Activated CD4-positive, alpha-beta T cell treated with anti-CD3 and anti-CD28 coated beads, Interleukin-2, amount 50 U/mL, for 1 hour (primary cell): ENCODE measurements around the gene CRYBG1.
"Not testable (repeated sequence)": the region's sequence is repeated elsewhere in the genome, so short reads cannot be mapped to it uniquely, and the experiment has no call there.

Experiments
- DNase-seq: peaks from one replicate; pipeline ENCODE4 v3.0.0-alpha.2; 2020

The CRYBG1 gene

GRCh38 chr6:106377061-106377540, 16.6 kb downstream of the CRYBG1 start:
- no peak for DNase-seq

GRCh38 chr6:106379951-106380350, 19.4 kb downstream of the CRYBG1 start:
- no peak for DNase-seq

- no peak for DNase-seq
These were observed 19.9 kb downstream of the CRYBG1 start for GRCh38 chr6:106380407-106380806.

- DNase-seq = no peak
These were observed 20.7 kb downstream of the CRYBG1 start for GRCh38 chr6:106381223-106381622.

GRCh38 chr6:106381881-106382280, 21.4 kb downstream of the CRYBG1 start:
- DNase-seq = no peak

- no peak for DNase-seq
These were observed 23.1 kb downstream of the CRYBG1 start for GRCh38 chr6:106383573-106383972.

- DNase-seq = no peak
These were observed 25.0 kb downstream of the CRYBG1 start for GRCh38 chr6:106385530-106385929.

GRCh38 chr6:106387875-106388274, 27.4 kb downstream of the CRYBG1 start:
- DNase-seq = no peak

- no peak for DNase-seq
These were observed 29.6 kb downstream of the CRYBG1 start for GRCh38 chr6:106390088-106390487.

- no peak for DNase-seq
These were observed 36.1 kb downstream of the CRYBG1 start for GRCh38 chr6:106396426-106397220.

- no peak for DNase-seq
These were observed 36.9 kb downstream of the CRYBG1 start for GRCh38 chr6:106397431-106397830.

GRCh38 chr6:106398621-106399020, 38.1 kb downstream of the CRYBG1 start:
- DNase-seq = no peak

- DNase-seq = not testable (repeated sequence)
These were observed 44.5 kb downstream of the CRYBG1 start for GRCh38 chr6:106405044-106405443.

GRCh38 chr6:106411056-106411455, 50.5 kb downstream of the CRYBG1 start:
- no peak for DNase-seq

- DNase-seq = no peak
These were observed 51.2 kb downstream of the CRYBG1 start for GRCh38 chr6:106411643-106412200.

GRCh38 chr6:106413016-106413415, 52.5 kb downstream of the CRYBG1 start:
- no peak for DNase-seq

GRCh38 chr6:106413722-106414121, 53.2 kb downstream of the CRYBG1 start:
- no peak for DNase-seq

GRCh38 chr6:106415921-106416320, 55.4 kb downstream of the CRYBG1 start:
- DNase-seq = no peak

GRCh38 chr6:106417572-106418147, 57.1 kb downstream of the CRYBG1 start:
- no peak for DNase-seq

GRCh38 chr6:106419900-106420613, 59.5 kb downstream of the CRYBG1 start:
- DNase-seq = no peak

- no peak for DNase-seq
These were observed 61.0 kb downstream of the CRYBG1 start for GRCh38 chr6:106421496-106421895.

- no peak for DNase-seq
These were observed 62.0 kb downstream of the CRYBG1 start for GRCh38 chr6:106422534-106422933.

GRCh38 chr6:106425382-106425781, 64.9 kb downstream of the CRYBG1 start:
- DNase-seq = no peak
